WI38 (cell line): ENCODE results near the gene MAGT1.

Source experiments
- H3K4me3 ChIP-seq: 2 replicates; pipeline ENCODE4 v1.5.1; 2011; ENCODE audit warnings: low read depth, mild to moderate bottlenecking, control low read depth, low read length
- CTCF ChIP-seq: IDR thresholded peaks from 2 replicates; pipeline ENCODE4 v1.5.1; 2012; ENCODE audit warnings: low read depth, mild to moderate bottlenecking, control low read depth, low read length

MAGT1 gene

DNA sequence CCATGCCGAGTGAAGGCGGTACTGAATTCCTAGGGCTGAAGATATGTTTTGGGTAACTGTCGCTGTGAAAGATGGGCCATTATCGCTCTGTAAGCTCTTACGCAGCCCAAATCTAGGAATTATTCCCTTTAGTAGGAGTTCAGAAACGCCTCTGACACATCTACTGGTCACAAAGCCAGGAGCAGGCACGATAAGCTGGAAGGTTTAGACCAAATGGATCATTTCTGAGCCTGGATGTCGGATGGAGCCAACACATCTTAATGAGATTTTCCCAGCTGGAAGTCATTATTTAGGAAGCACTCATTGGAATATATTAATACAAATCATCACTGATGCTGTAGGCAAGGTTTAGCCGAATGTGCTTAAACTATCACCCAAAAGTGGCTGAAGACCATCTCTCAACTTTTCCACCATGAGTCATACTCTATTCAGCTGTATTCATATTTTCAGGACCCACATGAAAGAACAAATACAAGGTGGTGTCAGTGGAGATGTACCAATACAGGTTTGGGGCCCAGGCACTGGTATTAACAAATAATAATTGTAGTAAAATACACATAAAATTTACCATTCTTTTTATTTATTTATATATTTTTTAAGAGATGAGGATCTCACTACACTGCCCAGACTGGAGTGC, 75.0 kb downstream of the MAGT1 start:
- H3K4me3 ChIP-seq, result no peak overlapping the region
- no peak for TF ChIP-seq CTCF

DNA sequence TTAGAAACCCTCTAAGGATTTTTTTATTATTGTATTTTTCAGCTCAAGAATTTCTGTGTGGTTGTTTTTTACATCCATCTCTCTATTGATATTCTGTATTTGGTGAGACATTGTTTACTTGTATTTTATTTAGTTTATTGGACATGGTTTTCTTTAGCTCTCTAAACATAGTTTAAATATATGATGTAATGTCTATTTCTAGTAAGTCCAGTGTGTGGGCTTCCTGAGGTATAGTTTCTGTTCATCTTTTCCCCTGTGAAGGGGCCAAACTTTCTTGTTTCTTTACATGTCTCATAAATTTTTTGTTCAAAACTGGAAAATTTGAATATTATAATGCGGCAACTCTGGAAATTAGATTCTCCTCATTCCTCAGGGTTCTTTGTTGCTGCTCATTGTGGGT, 81.0 kb downstream of the MAGT1 start:
- H3K4me3 ChIP-seq, result no peak overlapping the region
- no peak for TF ChIP-seq CTCF

DNA sequence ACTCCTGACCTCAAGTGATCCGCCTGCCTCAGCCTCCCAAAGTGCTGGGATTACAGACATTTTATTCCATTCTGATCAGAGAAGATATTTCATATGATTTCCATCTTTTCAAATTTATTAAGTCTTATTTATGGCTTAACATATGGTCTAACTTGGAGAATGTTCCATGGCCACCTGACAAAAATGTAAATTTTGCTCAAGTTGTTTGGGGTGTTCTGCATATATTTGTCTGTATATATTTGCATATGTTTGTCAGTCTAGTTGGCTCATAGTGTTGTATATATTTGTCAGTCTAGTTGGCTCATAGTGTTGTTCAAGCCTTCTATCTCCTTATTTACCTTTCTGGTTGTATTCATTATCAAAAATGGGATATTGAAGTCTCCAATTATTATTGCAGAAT, 93.0 kb downstream of the MAGT1 start:
- no peak overlapping the region for H3K4me3 ChIP-seq
- no peak for TF ChIP-seq CTCF

- TF ChIP-seq CTCF, result no peak
- H3K4me3 ChIP-seq, result no peak overlapping the region
Measured at GRCh38 chrX:77795124-77795523, 100.1 kb downstream of the MAGT1 start.

GRCh38 chrX:77793946-77794345, 101.3 kb downstream of the MAGT1 start:
- no peak overlapping the region for H3K4me3 ChIP-seq

DNA sequence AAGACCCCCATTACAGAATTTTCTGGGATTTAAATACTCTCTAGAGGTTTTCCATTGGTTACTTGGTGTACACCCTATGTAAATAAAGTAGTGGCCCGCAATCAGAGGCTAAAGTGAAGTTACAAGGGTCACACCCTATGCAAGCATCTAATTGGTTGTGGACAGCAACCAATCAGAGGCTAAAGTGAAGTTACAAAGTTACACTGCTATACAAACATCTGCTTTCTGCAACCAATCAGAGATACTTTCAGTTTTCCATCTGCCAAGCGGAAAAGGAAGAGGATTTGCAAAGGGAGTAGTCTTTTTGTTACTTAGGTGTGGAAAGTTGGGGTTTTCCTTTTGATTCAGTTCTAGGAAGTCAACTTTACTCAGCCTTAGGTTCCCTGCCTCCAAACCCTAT, 107.2 kb downstream of the MAGT1 start:
- no peak for TF ChIP-seq CTCF
- no peak overlapping the region for H3K4me3 ChIP-seq

More at GRCh38 chrX:77793946-77794345, 101.3 kb downstream of the MAGT1 start:
- no peak for TF ChIP-seq CTCF

GRCh38 chrX:77786365-77786680, 108.9 kb downstream of the MAGT1 start:
- peak overlapping the region; percentile 74 for H3K4me3 ChIP-seq
- TF ChIP-seq CTCF, result no peak
